K562 (cell line): ENCODE measurements around the gene ADM2. TPM values are rescaled to one million over a fixed set of nuclear protein-coding genes. Genes with fewer than 3 reads are reported as not detected.

Source experiments
- BACH1 ChIP-seq: fragments of 200-800 bp; sonication (Bioruptor generic); IDR thresholded peaks from 2 replicates; pipeline ENCODE4 v1.6.1; 2016; ENCODE audit warnings: missing genetic modification characterization, missing compliant biosample characterization
- BDP1 ChIP-seq: IDR thresholded peaks from 3 replicates; pipeline ENCODE4 v1.6.1; 2011; ENCODE audit not compliant: insufficient read length, insufficient read depth
- EWSR1 ChIP-seq: fragments of 450-650 bp; IDR thresholded peaks from 2 replicates; pipeline ENCODE4 v1.6.1; 2018; ENCODE audit warnings: borderline replicate concordance, mild to moderate bottlenecking, low read depth, moderate library complexity; ENCODE audit not compliant: partially characterized antibody
- NR1H2 ChIP-seq: sonication (generic); formaldehyde crosslinking; IDR thresholded peaks from 2 replicates; pipeline ENCODE4 v1.4.0; 2020; ENCODE audit warnings: mild to moderate bottlenecking, missing genetic modification reagents
- SP1 ChIP-seq: sonication (generic); formaldehyde crosslinking; IDR thresholded peaks from 2 replicates; pipeline ENCODE4 v1.8.1; 2022; ENCODE audit warnings: mild to moderate bottlenecking, missing genetic modification reagents
- ZBTB40 ChIP-seq, 2 experiments: fragments of 450-650 bp in 1 of 2; sonication (generic) in 1 of 2; formaldehyde crosslinking in 1 of 2; IDR thresholded peaks; 2 replicates each; pipeline versions ENCODE4 v1.7.1 to v1.9.0; 2016 to 2022; ENCODE audit warnings: inconsistent platforms in 1 of 2, mild to moderate bottlenecking in 1 of 2, missing genetic modification reagents in 1 of 2
- polyA plus RNA-seq, 8 experiments: library from polyadenylated mRNA; depleted of rRNA in 4 of 8; stranded (reverse) in 5 of 8; unstranded in 3 of 8; fragments of >200 nt; fragmentation: Nextera tagmentation in 2 of 8; fragmentation: Illumina TruSeq in 1 of 8; extraction: Ambion mirVana in 2 of 8; extraction: Trizol in 1 of 8; gene quantifications; 2 replicates each; pipeline versions ENCODE4 v1.2.1 to v1.2.3, GENCODE V29; 2011 to 2014; ENCODE audit warnings: inconsistent platforms in 1 of 8, missing spikeins in 1 of 8
- total RNA-seq, 7 experiments: library from RNA; depleted of rRNA in 6 of 7; stranded (reverse); fragments of >200 nt in 6 of 7; fragmentation: Illumina TruSeq in 2 of 7; extraction: Trizol in 2 of 7; gene quantifications; 2 replicates each; pipeline versions ENCODE4 v1.2.1 to v1.2.3, GENCODE V29; 2011 to 2021; ENCODE audit warnings: low replicate concordance in 1 of 7

Gene ADM2
- total and polyA plus RNA-seq, 9 of the 15 experiments (the other 6 are each of a cell fraction or from before 2014, with no cell fraction given) = 0.11 to 5.1 (median 0.38) TPM

- no peak for TF ChIP-seq ZBTB40 (IDR thresholded peaks at IDR 0.05)
- TF ChIP-seq ZBTB40 (CRISPR knock-in tag; IDR thresholded peaks at IDR 0.05) = no peak
- TF ChIP-seq EWSR1 = no peak
- TF ChIP-seq BDP1 = no peak
- TF ChIP-seq SP1 (CRISPR knock-in tag) = peak; percentile 25; the same call in 1 of the 2 replicates
- no peak for TF ChIP-seq BACH1 (tag)
- no peak for TF ChIP-seq NR1H2
These were observed 25.5 kb downstream of the ADM2 start (continued) for GRCh38 chr22:50506611-50507420.
